Measurements from ENCODE around the gene ANKH.
"Not testable (repeated sequence)": the region's sequence is repeated elsewhere in the genome, so short reads cannot be mapped to it uniquely, and the experiment has no call there.

Gene ANKH

GRCh38 chr5:14821100-14821845, 50.3 kb downstream of the ANKH start:
- TF ChIP-seq FOXP2 (optimal IDR thresholded peaks at IDR 0.05; ENCODE audit: control extremely low read depth, extremely low read length, insufficient read depth) = no peak
- TF ChIP-seq POLR2AphosphoS5 (IDR thresholded peaks at IDR 0.05; ENCODE audit: borderline replicate concordance, low read depth, low read length) = no peak
- TF ChIP-seq EZH2 (IDR thresholded peaks at IDR 0.05) = peak; percentile 55
- H3K27ac ChIP-seq = no peak overlapping the region
- no peak overlapping the region for H3K9ac ChIP-seq (ENCODE audit: insufficient read length)
- no peak for DNase-seq (ENCODE audit: low read depth, low spot score)
- H3K36me3 ChIP-seq (ENCODE audit: insufficient read depth, low read length) = no peaks in the 10 kb centered on the region
- no peak overlapping the region for H3K4me3 ChIP-seq
- H3K9me3 ChIP-seq (ENCODE audit: low read depth, low read length) = no peaks in the 10 kb centered on the region

GRCh38 chr5:14818931-14819790, 52.4 kb downstream of the ANKH start:
- no peak for DNase-seq (ENCODE audit: low read depth, low spot score)

GRCh38 chr5:14817762-14818136, 53.8 kb downstream of the ANKH start:
- H3K9me3 ChIP-seq (ENCODE audit: low read depth, low read length); H3K27ac ChIP-seq; H3K4me3 ChIP-seq; H3K36me3 ChIP-seq (ENCODE audit: insufficient read depth, low read length); H3K9ac ChIP-seq (ENCODE audit: insufficient read length); DNase-seq (ENCODE audit: low read depth, low spot score): not testable (repeated sequence)

More at GRCh38 chr5:14818931-14819790, 52.4 kb downstream of the ANKH start:
- Histone ChIP-seq H3K9ac (ENCODE audit: insufficient read length) (no peak overlapping the region), H3K9me3 (ENCODE audit: low read depth, low read length) (no peaks in the 10 kb centered on the region), H3K36me3 (ENCODE audit: insufficient read depth, low read length) (no peaks in the 10 kb centered on the region), H3K27ac (no peak overlapping the region), H3K4me3 (no peak overlapping the region)
- TF ChIP-seq EZH2 (IDR thresholded peaks at IDR 0.05) (no peak), POLR2AphosphoS5 (IDR thresholded peaks at IDR 0.05; ENCODE audit: borderline replicate concordance, low read depth, low read length) (no peak), FOXP2 (optimal IDR thresholded peaks at IDR 0.05; ENCODE audit: control extremely low read depth, extremely low read length, insufficient read depth) (no peak)

- Histone ChIP-seq H3K9me3 (ENCODE audit: low read depth, low read length) (no peaks in the 10 kb centered on the region), H3K36me3 (ENCODE audit: insufficient read depth, low read length) (no peaks in the 10 kb centered on the region), H3K9ac (ENCODE audit: insufficient read length) (no peak overlapping the region), H3K27ac (no peak overlapping the region), H3K4me3 (no peak overlapping the region)
- no peak for DNase-seq (ENCODE audit: low read depth, low spot score)
- TF ChIP-seq POLR2AphosphoS5 (IDR thresholded peaks at IDR 0.05; ENCODE audit: borderline replicate concordance, low read depth, low read length) = no peak
- TF ChIP-seq FOXP2 (optimal IDR thresholded peaks at IDR 0.05; ENCODE audit: control extremely low read depth, extremely low read length, insufficient read depth) = no peak
- TF ChIP-seq EZH2 (IDR thresholded peaks at IDR 0.05) = no peak
Observed at GRCh38 chr5:14816999-14817761, 54.4 kb downstream of the ANKH start.

GRCh38 chr5:14816374-14816998, 55.1 kb downstream of the ANKH start:
- no peaks in the 10 kb centered on the region for H3K9me3 ChIP-seq (ENCODE audit: low read depth, low read length)
- TF ChIP-seq EZH2 (IDR thresholded peaks at IDR 0.05) (no peak), POLR2AphosphoS5 (IDR thresholded peaks at IDR 0.05; ENCODE audit: borderline replicate concordance, low read depth, low read length) (no peak), FOXP2 (optimal IDR thresholded peaks at IDR 0.05; ENCODE audit: control extremely low read depth, extremely low read length, insufficient read depth) (no peak)
- H3K27ac ChIP-seq = no peak overlapping the region
- no peak overlapping the region for H3K4me3 ChIP-seq
- DNase-seq (ENCODE audit: low read depth, low spot score) = no peak
- H3K36me3 ChIP-seq (ENCODE audit: insufficient read depth, low read length) = no peaks in the 10 kb centered on the region
- H3K9ac ChIP-seq (ENCODE audit: insufficient read length) = no peak overlapping the region

- no peak overlapping the region for H3K4me3 ChIP-seq
- H3K27ac ChIP-seq = no peak overlapping the region
- TF ChIP-seq EZH2 (IDR thresholded peaks at IDR 0.05) (no peak), FOXP2 (optimal IDR thresholded peaks at IDR 0.05; ENCODE audit: control extremely low read depth, extremely low read length, insufficient read depth) (no peak), POLR2AphosphoS5 (IDR thresholded peaks at IDR 0.05; ENCODE audit: borderline replicate concordance, low read depth, low read length) (no peak)
- no peak for DNase-seq (ENCODE audit: low read depth, low spot score)
- H3K36me3 ChIP-seq (ENCODE audit: insufficient read depth, low read length) = no peaks in the 10 kb centered on the region
- no peak overlapping the region for H3K9ac ChIP-seq (ENCODE audit: insufficient read length)
- H3K9me3 ChIP-seq (ENCODE audit: low read depth, low read length) = no peaks in the 10 kb centered on the region
Observed at GRCh38 chr5:14813747-14814146, 57.8 kb downstream of the ANKH start.

GRCh38 chr5:14812166-14812565, 59.4 kb downstream of the ANKH start:
- no peak overlapping the region for H3K27ac ChIP-seq
- no peaks in the 10 kb centered on the region for H3K9me3 ChIP-seq (ENCODE audit: low read depth, low read length)
- no peak for DNase-seq (ENCODE audit: low read depth, low spot score)

More at GRCh38 chr5:14812166-14812565, 59.4 kb downstream of the ANKH start:
- Histone ChIP-seq H3K9ac (ENCODE audit: insufficient read length) (no peak overlapping the region), H3K4me3 (no peak overlapping the region), H3K36me3 (ENCODE audit: insufficient read depth, low read length) (no peaks in the 10 kb centered on the region)
- TF ChIP-seq POLR2AphosphoS5 (IDR thresholded peaks at IDR 0.05; ENCODE audit: borderline replicate concordance, low read depth, low read length) = no peak
- TF ChIP-seq FOXP2 (optimal IDR thresholded peaks at IDR 0.05; ENCODE audit: control extremely low read depth, extremely low read length, insufficient read depth) = no peak
- no peak for TF ChIP-seq EZH2 (IDR thresholded peaks at IDR 0.05)

Measured in SK-N-MC (cell line).